GM21390 (cell line): ENCODE results near the gene TSPAN19.

Source experiments
- ATAC-seq: cut with Tn5 transposase; IDR thresholded peaks from one replicate; pipeline ENCODE4 v1.9.1; 2021; ENCODE audit not compliant: unreplicated experiment

Gene TSPAN19

GRCh38 chr12:85002778-85003296, 33.2 kb downstream of the TSPAN19 start:
- no peak for ATAC-seq

GRCh38 chr12:85000729-85001128, 35.3 kb downstream of the TSPAN19 start:
- no peak for ATAC-seq

GRCh38 chr12:84998341-84998740, 37.7 kb downstream of the TSPAN19 start:
- ATAC-seq: no peak

GRCh38 chr12:84996759-84997158, 39.3 kb downstream of the TSPAN19 start:
- ATAC-seq: no peak

GRCh38 chr12:84995641-84996040, 40.4 kb downstream of the TSPAN19 start:
- no peak for ATAC-seq

- no peak for ATAC-seq
Observed at GRCh38 chr12:84994426-84994825, 41.7 kb downstream of the TSPAN19 start.

GRCh38 chr12:84986586-84986985, 49.5 kb downstream of the TSPAN19 start:
- ATAC-seq: no peak

- no peak for ATAC-seq
Observed at GRCh38 chr12:84986117-84986516, 50.0 kb downstream of the TSPAN19 start.

GRCh38 chr12:84983289-84983688, 52.8 kb downstream of the TSPAN19 start:
- ATAC-seq: no peak

GRCh38 chr12:84982888-84983287, 53.2 kb downstream of the TSPAN19 start:
- no peak for ATAC-seq

- ATAC-seq: no peak
Observed at GRCh38 chr12:84978921-84979320, 57.2 kb downstream of the TSPAN19 start.

GRCh38 chr12:84976133-84976532, 59.9 kb downstream of the TSPAN19 start:
- no peak for ATAC-seq

GRCh38 chr12:84974155-84974815, 61.8 kb downstream of the TSPAN19 start:
- no peak for ATAC-seq

GRCh38 chr12:84973026-84973425, 63.1 kb downstream of the TSPAN19 start:
- ATAC-seq: no peak

GRCh38 chr12:84969226-84969625, 66.9 kb downstream of the TSPAN19 start:
- no peak for ATAC-seq
